Suppressor macrophage treated with lipopolysaccharide for 1 hour (primary cell): ENCODE measurements around the gene RNF180.
A peak's percentile ranks its signal among the peaks of the same experiment; 100 is the strongest.

Experiments
- DNase-seq, 3 donors: peaks; one replicate each; pipeline ENCODE4 v3.0.0-alpha.2; 2020 to 2022

Gene RNF180

GRCh38 chr5:64165500-64166200 lies at the start of gene RNF180:
RNF180 (plus strand) TSS chr5:64165843; CDS start chr5:64200808, 34,965 bp downstream.
- DNase-seq, result peak in 2 of 3 donors; percentile 6 to 29

DNA sequence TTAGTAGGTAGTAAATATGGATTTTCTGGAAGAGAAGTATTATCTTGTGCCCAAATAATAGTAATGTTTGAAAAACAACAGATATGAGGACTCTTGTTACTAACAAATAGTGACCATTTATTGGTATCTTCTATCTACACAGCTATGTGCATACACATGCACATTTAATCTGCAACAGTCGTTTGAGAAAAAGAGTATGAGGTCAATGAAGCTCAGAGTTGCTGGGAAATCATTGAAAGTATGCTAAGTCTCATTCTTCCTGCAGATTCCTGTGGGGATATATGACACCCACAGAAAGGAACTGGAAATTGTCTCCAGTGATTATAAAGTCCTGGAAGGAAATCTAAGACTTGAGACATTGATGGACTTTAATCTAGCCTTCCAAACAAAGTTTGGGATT lies 40.1 kb upstream of the RNF180 start:
- no peak for DNase-seq

DNA sequence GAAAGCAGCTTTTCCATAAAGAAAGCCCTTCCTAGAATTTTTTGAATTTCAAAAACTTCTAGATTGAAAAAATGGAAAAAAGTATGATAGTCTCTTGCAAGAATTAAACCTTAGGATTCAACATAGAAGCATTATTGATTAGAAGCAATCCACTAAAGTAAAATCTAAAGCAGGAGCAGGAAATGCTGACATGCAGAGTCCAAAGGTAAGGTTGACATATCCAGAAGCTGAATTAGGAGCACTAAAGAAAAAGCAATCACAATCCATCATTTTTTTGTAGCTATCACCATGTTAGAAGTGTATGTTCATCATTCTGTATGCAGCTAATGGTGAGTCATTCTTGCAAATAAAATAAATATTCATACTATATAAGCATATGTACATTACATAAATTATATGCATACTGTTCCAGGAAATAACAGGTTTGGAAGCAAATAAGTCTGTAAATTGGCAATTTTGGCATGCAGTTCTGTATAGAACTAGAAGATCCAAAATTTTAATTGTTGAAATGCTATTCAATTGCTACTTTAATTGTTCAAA lies 39.4 kb upstream of the RNF180 start:
- DNase-seq, result no peak

DNA sequence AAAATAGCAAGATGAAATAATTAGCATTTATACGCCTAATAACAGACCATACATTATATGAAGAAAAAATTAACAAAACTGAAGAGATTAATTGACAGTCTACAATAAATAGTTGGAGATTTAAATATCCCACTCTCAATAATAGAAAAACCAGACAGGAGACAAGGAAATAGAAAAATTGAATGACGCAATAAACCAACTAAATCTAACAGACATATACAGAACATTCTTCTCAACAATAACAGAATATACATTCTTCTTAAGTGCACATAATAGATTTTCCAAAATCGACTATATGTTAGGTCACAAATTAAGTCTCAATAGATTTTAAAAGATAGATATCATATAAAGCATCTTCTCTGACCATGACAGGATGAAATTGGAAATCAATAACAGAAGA lies 25.6 kb upstream of the RNF180 start:
- no peak for DNase-seq

- no peak for DNase-seq
These were observed 21.0 kb upstream of the RNF180 start for GRCh38 chr5:64144425-64145215.

- DNase-seq, result no peak
These were observed 20.3 kb upstream of the RNF180 start for GRCh38 chr5:64145216-64145895.

DNA sequence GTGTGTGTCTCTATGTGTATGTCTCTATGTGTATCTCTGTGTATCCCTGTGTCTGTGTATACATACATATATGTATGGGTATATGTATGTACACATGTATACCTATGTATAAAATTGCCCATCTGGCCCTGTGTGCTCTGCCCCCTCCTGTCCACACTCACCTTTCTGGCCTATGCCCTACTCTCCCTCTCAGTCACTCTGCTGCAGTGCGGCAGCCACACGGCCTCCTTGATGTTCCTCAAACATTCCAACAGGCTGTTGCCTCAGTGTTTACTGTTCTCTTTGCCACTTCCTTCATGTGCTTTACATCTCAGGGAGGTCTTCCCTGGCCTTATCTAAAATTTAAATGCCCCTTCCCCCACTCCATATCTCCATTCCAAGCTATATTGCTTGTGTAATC lies 18.3 kb upstream of the RNF180 start:
- no peak for DNase-seq

DNA sequence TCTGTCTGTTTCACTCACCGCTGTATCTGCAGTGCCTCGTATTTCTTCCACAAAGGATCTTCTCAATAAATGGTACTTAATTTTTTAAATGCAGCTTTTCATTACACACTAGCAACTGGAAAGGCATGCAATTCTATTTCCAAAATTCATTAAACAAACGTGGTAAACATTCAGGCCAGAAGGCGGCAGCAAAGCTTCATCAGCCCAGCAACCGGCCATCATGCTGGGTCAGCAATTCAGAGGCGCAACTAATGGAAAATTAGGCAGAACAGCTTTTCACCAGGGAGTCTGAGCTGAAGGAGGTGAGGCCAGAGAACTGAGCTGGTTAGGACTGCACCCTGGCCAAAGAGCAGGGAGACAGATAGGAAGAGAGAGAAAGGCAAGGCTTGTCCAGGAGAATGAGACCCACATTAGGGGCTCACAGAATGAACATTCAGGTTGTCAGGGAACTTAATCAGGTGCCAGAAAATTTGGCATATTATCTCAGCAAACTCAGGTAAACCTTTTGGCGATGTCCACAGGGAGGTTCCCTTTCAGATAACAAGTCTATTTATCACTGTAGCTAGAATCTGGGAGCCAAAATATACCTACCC lies 17.7 kb upstream of the RNF180 start:
- peak; percentile 19 to 40 (median 20) for DNase-seq

GRCh38 chr5:64149268-64149667 lies 16.4 kb upstream of the RNF180 start:
- no peak for DNase-seq

GRCh38 chr5:64149857-64150521 lies 15.7 kb upstream of the RNF180 start:
- no peak for DNase-seq

DNA sequence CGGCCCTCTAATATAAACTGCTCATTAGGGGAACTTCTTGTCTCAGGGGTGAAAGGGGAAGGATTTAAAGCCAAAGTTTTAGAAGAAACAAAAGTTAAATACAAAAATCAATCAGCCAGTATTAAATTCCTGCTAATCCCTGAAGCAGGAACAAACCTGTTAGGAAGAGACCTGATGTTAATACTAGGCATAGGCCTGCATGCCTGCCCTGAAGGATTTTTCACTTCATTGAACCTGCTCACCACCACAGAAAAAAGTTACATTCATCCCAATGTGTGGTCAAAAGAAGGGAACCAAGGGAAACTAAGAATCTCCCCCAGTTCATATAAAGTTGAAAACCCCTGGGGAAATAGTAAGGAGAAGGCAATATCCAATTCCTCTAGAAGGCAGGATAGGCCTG lies 9.4 kb upstream of the RNF180 start:
- DNase-seq, result no peak

- no peak for DNase-seq
These were observed 6.8 kb upstream of the RNF180 start for GRCh38 chr5:64158827-64159226.

DNA sequence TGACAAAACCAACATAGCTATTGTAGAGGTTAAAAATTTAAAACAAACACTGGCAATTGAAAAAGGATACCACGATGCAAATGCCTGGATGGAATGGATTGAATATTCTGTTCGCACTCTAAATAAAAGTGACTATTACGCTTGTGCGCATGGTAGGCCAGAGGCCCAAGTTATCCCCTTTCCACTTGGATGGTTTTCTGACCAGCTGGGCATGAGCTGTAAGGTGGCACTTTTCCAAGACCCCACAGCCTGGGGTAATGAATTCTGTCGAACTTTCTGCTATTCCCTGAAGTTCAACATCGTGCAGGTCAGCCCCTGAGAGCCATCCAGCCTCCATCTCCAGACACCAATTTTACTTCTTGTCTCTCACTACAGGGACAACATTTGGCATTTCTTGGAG lies 5.4 kb upstream of the RNF180 start:
- DNase-seq, result no peak

GRCh38 chr5:64161420-64161819 lies 4.2 kb upstream of the RNF180 start:
- no peak for DNase-seq

GRCh38 chr5:64163135-64163534 lies 2.5 kb upstream of the RNF180 start:
- no peak for DNase-seq

DNA sequence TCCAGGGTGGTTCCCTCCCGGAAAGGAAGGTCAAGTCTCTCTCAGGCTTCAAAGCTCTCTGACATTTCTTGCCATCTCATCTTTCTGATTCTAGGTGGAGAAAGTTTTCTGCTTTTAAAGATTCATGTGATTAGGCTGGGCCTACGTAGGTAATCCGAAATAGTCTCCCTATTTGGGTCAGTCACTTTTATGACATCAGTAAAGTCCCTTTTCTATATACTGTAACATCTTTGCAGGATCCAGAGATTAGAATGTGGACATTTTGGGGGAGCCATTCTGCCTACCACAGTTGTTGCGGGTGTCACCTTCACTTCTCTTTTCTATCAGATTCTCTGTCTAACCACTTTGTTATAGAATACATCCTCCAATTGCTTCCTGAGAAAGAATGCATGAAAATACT lies 1.9 kb upstream of the RNF180 start:
- DNase-seq, result no peak

DNA sequence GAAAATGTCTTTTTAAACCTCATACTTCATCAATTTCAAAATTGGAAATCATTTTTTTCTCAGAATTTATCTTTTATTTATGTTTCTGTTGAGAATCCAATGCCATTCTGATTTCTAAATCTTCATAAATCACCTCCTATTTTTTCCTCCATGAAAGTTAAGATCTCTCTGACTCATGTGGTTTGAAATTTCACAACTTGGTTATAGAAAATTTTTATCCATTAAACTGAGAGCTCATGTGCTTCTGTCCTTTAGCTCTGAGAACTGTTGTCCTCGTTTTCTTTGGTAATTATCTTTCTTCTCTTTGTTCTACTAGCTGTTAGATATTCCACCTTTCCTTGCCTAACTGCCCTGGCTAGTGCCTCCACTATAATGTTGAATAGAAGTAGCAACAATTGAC lies 1.5 kb upstream of the RNF180 start:
- no peak for DNase-seq

DNA sequence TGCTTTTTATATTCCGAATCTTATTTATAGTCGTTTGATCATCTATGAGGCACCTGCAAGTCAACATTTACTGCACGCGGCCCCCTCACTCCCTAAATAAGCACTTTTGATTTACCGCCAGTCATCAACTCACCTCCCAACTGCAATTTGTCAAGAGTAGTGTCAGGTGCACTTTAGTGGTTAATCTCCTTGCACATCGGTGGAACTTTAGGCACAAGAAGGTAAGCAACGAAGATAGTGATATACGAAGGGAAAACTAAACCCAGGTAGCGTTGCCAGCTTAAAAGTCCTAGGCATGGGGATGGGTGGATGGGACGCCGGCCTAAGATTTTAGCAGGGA lies 513 bp upstream of the RNF180 start:
- no peak for DNase-seq

- DNase-seq, result no peak
These were observed 737 bp downstream of the RNF180 start for GRCh38 chr5:64166201-64166959.

GRCh38 chr5:64176301-64176700 lies 10.7 kb downstream of the RNF180 start:
- no peak for DNase-seq

DNA sequence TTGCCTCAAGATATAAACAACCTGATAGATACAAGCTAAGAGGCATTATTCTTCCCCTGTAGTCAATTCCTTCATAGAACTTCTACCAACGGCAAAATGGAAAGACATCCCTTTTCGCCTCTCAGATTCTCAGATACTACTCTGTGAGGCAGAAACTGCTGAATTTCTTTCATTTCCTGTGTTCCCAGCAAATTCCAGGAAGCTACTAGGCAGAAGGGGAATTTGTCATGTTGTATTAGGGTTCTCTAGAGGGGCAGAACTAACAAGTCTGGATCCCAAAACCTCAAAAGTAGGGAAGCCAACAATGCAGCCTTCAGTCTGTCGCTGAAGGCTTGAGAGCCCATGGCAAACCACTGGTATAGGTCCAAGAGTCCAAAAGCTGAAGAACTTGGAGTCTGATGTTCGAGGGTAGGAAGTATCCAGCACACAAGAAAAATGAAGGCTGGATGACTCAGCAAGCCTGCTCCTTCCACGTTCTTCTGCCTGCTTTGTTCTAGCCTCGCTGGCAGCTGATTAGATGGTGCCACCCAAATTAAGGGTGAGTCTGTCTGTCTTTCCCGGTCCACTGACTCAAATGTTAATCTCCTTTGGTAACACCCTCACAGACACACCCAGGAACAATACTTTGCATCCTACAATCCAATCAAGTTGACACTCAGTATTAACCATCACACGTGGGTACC lies 15.2 kb downstream of the RNF180 start:
- DNase-seq, result no peak
